K562 (cell line): Measurements from ENCODE around the gene GNAL. TPM values are rescaled to one million over a fixed set of nuclear protein-coding genes. Genes with fewer than 3 reads are reported as not detected.

ENCODE experiments used
- BCL6 ChIP-seq: fragments of 250-450 bp; sonication (Bioruptor Pico); IDR thresholded peaks from 2 replicates; pipeline ENCODE4 v1.4.0; 2020
- EP400 ChIP-seq: fragments of 450-650 bp; IDR thresholded peaks from 2 replicates; pipeline ENCODE4 v1.6.1; 2017; ENCODE audit warnings: antibody characterized with exemption, mild to moderate bottlenecking, moderate library complexity
- GTF2F1 ChIP-seq: IDR thresholded peaks from 2 replicates; pipeline ENCODE4 v1.6.1; 2011; ENCODE audit warnings: low read depth, low read length, improper control_type of control experiment
- HDAC3 ChIP-seq: fragments of 450-650 bp; IDR thresholded peaks from 2 replicates; pipeline ENCODE4 v1.6.1; 2018; ENCODE audit warnings: borderline replicate concordance, mild to moderate bottlenecking, moderate library complexity; ENCODE audit not compliant: partially characterized antibody
- MTA2 ChIP-seq: fragments of 450-650 bp; IDR thresholded peaks from 2 replicates; pipeline ENCODE4 v1.6.1; 2016; ENCODE audit warnings: low read depth
- NFXL1 ChIP-seq: fragments of 450-650 bp; formaldehyde crosslinking; IDR thresholded peaks from 2 replicates; pipeline ENCODE4 v1.4.0; 2021; ENCODE audit warnings: mild to moderate bottlenecking
- POU5F1 ChIP-seq: fragments of 150-350 bp; IDR thresholded peaks from 2 replicates; pipeline ENCODE4 v1.6.1; 2014; ENCODE audit warnings: borderline replicate concordance, low read length, low read depth, mild to moderate bottlenecking; ENCODE audit not compliant: partially characterized antibody
- PRDM10 ChIP-seq: fragments of 450-650 bp; IDR thresholded peaks from 2 replicates; pipeline ENCODE4 v1.6.1; 2018; ENCODE audit not compliant: partially characterized antibody
- SLC30A9 ChIP-seq: fragments of 250-450 bp; sonication (Bioruptor Pico); IDR thresholded peaks from 2 replicates; pipeline ENCODE4 v1.8.0; 2022; ENCODE audit warnings: mild to moderate bottlenecking, moderate library complexity
- SMAD1 ChIP-seq: fragments of 150-350 bp; IDR thresholded peaks from 2 replicates; pipeline ENCODE4 v1.6.1; 2014; ENCODE audit warnings: low read length, low read depth; ENCODE audit not compliant: partially characterized antibody
- SRSF9 ChIP-seq: fragments of 200-400 bp; formaldehyde crosslinking; IDR thresholded peaks from 2 replicates; pipeline ENCODE4 v1.6.1; 2017; ENCODE audit warnings: low read depth, low read length, borderline replicate concordance
- TBL1XR1 ChIP-seq, 2 experiments: IDR thresholded peaks; 2 replicates each; pipeline ENCODE4 v1.6.1; 2012; ENCODE audit warnings: improper control_type of control experiment in 2 of 2, low read length in 2 of 2, mild to moderate bottlenecking in 1 of 2
- TCFL5 ChIP-seq: fragments of 250-450 bp; sonication (Bioruptor Pico); conservative IDR thresholded peaks from 2 replicates; pipeline ENCODE4 v1.6.1; 2021; ENCODE audit warnings: mild to moderate bottlenecking, moderate library complexity, matching md5 sums
- TRIM24 ChIP-seq, 2 experiments: fragments of 450-650 bp; IDR thresholded peaks; 2 replicates each; pipeline ENCODE4 v1.6.1; 2016
- U2AF1 ChIP-seq: fragments of 200-400 bp; formaldehyde crosslinking; optimal IDR thresholded peaks from 2 replicates; pipeline ENCODE3; 2017; ENCODE audit warnings: mild to moderate bottlenecking, low read depth, low read length, moderate library complexity
- ZNF134 ChIP-seq: fragments of 250-450 bp; sonication (Bioruptor Pico); conservative IDR thresholded peaks from 2 replicates; pipeline ENCODE4 v1.4.0; 2020
- ZNF311 ChIP-seq: fragments of 250-450 bp; sonication (Bioruptor Pico); IDR thresholded peaks from 2 replicates; pipeline ENCODE4 v1.4.0; 2020; ENCODE audit warnings: mild to moderate bottlenecking, moderate library complexity
- ZNF398 ChIP-seq: fragments of 250-450 bp; sonication (Bioruptor Pico); IDR thresholded peaks from 2 replicates; pipeline ENCODE4 v1.8.0; 2021; ENCODE audit warnings: moderate library complexity, mild to moderate bottlenecking, inconsistent platforms
- ZNF586 ChIP-seq: fragments of 450-650 bp; formaldehyde crosslinking; conservative IDR thresholded peaks from 2 replicates; pipeline ENCODE4 v1.4.0; 2020; ENCODE audit warnings: mild to moderate bottlenecking, moderate library complexity
- ZNF740 ChIP-seq, 3 experiments: fragments of 200-800 bp in 1 of 3; sonication (Bioruptor generic) in 1 of 3; sonication (generic) in 1 of 3; formaldehyde crosslinking in 1 of 3; IDR thresholded peaks; 2 replicates each; pipeline versions ENCODE4 v1.6.1 to v1.8.0; 2016 to 2022; ENCODE audit warnings: mild to moderate bottlenecking in 2 of 3, missing compliant biosample characterization in 2 of 3, missing genetic modification characterization in 2 of 3, missing genetic modification reagents in 1 of 3
- ZNF764 ChIP-seq: fragments of 250-450 bp; sonication (Bioruptor Pico); IDR thresholded peaks from 2 replicates; pipeline ENCODE4 v1.4.0; 2020; ENCODE audit warnings: low read depth, mild to moderate bottlenecking, moderate library complexity
- polyA plus RNA-seq, 8 experiments: library from polyadenylated mRNA; depleted of rRNA in 4 of 8; stranded (reverse) in 5 of 8; unstranded in 3 of 8; fragments of >200 nt; fragmentation: Nextera tagmentation in 2 of 8; fragmentation: Illumina TruSeq in 1 of 8; extraction: Ambion mirVana in 2 of 8; extraction: Trizol in 1 of 8; gene quantifications; 2 replicates each; pipeline versions ENCODE4 v1.2.1 to v1.2.3, GENCODE V29; 2011 to 2014; ENCODE audit warnings: inconsistent platforms in 1 of 8, missing spikeins in 1 of 8
- total RNA-seq, 7 experiments: library from RNA; depleted of rRNA in 6 of 7; stranded (reverse); fragments of >200 nt in 6 of 7; fragmentation: Illumina TruSeq in 2 of 7; extraction: Trizol in 2 of 7; gene quantifications; 2 replicates each; pipeline versions ENCODE4 v1.2.1 to v1.2.3, GENCODE V29; 2011 to 2021; ENCODE audit warnings: low replicate concordance in 1 of 7

The GNAL gene
- total and polyA plus RNA-seq, 9 of the 15 experiments (the other 6 are each of a cell fraction or from before 2014, with no cell fraction given), result under 0.01 to 0.10 (median 0.01) TPM; not detected in 5

GRCh38 chr18:11857177-11857887, 168.3 kb downstream of the GNAL start (continued):
- TF ChIP-seq PRDM10 (peak; percentile 81), ZNF764 (CRISPR knock-in tag) (no peak), SLC30A9 (CRISPR knock-in tag) (no peak), ZNF586 (CRISPR knock-in tag) (no peak), SMAD1 (no peak), U2AF1 (no peak), MTA2 (no peak), POU5F1 (no peak), NFXL1 (no peak), HDAC3 (no peak), SRSF9 (no peak), ZNF398 (CRISPR knock-in tag) (no peak), GTF2F1 (no peak), BCL6 (CRISPR knock-in tag) (no peak), TBL1XR1 (IDR thresholded peaks at IDR 0.05; ENCODE audit: low read length in 2 of 2) (no peak; a peak in 1 of 4 replicates), TRIM24 (IDR thresholded peaks at IDR 0.05) (peak in 1 of 2 experiments; percentile 21; a peak in 2 of 4 replicates), ZNF740 (CRISPR knock-in tag; IDR thresholded peaks at IDR 0.05) (no peak), ZNF740 (tag; IDR thresholded peaks at IDR 0.05) (no peak), EP400 (peak; percentile 35; the same call in 1 of the 2 replicates), ZNF134 (CRISPR knock-in tag) (no peak), TCFL5 (CRISPR knock-in tag) (no peak), ZNF311 (no peak)
